Left ventricle myocardium inferior (tissue), 1 donor: ENCODE measurements around the gene CAPS2. TPM values are rescaled to one million over a fixed set of nuclear protein-coding genes. Genes with fewer than 3 reads are reported as not detected.

ENCODE experiments used
- DNase-seq: peaks from one replicate; pipeline ENCODE4 v3.0.0-alpha.2; 2020
- H3K27ac ChIP-seq: fragments of 200-600 bp; replicated peaks from 2 replicates; pipeline ENCODE4 v1.8.0; 2021
- H3K27me3 ChIP-seq: fragments of 200-600 bp; 2 replicates; pipeline ENCODE4 v1.8.0; 2021; ENCODE audit warnings: low read depth
- H3K36me3 ChIP-seq: fragments of 200-600 bp; 2 replicates; pipeline ENCODE4 v1.8.0; 2021
- H3K4me1 ChIP-seq: fragments of 200-600 bp; 2 replicates; pipeline ENCODE4 v1.8.0; 2021
- H3K4me3 ChIP-seq: fragments of 200-600 bp; 2 replicates; pipeline ENCODE4 v1.8.0; 2021; ENCODE audit warnings: mild to moderate bottlenecking, moderate library complexity
- H3K9me3 ChIP-seq: fragments of 200-600 bp; replicated peaks from 2 replicates; pipeline ENCODE4 v1.8.0; 2021
- intact Hi-C: fragments of 100-400 bp; cut with micrococcal nuclease; formaldehyde crosslinking; loops from one replicate; pipeline ENCODE4 v1.11.0; 2022
- total RNA-seq: library from RNA; stranded (reverse); fragmentation: NEBNext Ultra II Directional; extraction: Animal tissue kit (Norgen Biotek cat#: 25700); gene quantifications from one replicate; pipeline ENCODE4 v1.2.1, GENCODE V29; 2021
- TF ChIP-seq, protein P1 (sequence below): fragments of 200-600 bp; IDR thresholded peaks from 2 replicates; pipeline ENCODE4 v1.8.0; 2021; ENCODE audit warnings: antibody characterized with exemption, mild to moderate bottlenecking, borderline replicate concordance
- donor health status: DM: no; HTN: yes; CAD: no; lungs with severe emphysema.

CAPS2 gene
- total RNA-seq, 1 donor from 2014 or later: 13.4 TPM

DNA sequence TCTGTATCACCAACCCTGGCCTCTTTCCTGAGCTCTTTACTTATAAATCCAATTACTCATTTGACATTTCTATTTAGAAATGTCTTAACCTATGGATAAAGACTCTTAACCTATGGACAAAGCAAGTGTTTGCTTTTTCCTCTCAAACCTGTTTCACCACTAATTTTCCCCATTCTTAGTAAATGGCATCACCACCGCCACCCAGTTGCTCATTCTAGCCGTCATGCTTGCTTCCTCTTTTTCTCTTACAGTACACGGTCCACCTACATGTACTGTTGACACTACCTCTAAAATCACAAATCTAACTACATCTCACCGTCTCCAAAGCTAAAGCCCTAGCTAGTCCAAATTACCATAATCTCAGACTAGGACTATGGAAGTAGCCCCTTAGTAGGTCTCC, 60.0 kb downstream of the CAPS2 start:
- intact Hi-C loops: no loop called here
- no peak overlapping the region for H3K27ac ChIP-seq
- TF ChIP-seq, protein P1, sequence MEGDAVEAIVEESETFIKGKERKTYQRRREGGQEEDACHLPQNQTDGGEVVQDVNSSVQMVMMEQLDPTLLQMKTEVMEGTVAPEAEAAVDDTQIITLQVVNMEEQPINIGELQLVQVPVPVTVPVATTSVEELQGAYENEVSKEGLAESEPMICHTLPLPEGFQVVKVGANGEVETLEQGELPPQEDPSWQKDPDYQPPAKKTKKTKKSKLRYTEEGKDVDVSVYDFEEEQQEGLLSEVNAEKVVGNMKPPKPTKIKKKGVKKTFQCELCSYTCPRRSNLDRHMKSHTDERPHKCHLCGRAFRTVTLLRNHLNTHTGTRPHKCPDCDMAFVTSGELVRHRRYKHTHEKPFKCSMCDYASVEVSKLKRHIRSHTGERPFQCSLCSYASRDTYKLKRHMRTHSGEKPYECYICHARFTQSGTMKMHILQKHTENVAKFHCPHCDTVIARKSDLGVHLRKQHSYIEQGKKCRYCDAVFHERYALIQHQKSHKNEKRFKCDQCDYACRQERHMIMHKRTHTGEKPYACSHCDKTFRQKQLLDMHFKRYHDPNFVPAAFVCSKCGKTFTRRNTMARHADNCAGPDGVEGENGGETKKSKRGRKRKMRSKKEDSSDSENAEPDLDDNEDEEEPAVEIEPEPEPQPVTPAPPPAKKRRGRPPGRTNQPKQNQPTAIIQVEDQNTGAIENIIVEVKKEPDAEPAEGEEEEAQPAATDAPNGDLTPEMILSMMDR: no peak
- H3K27me3 ChIP-seq: no peaks in the 10 kb centered on the region
- H3K4me3 ChIP-seq: no peak overlapping the region
- H3K4me1 ChIP-seq: no peaks in the 10 kb centered on the region
- no peak for DNase-seq
- peaks cover 12% of the 10 kb centered on the region for H3K9me3 ChIP-seq
- no peaks in the 10 kb centered on the region for H3K36me3 ChIP-seq

- TF ChIP-seq, protein P1: no peak
- no peak overlapping the region for H3K4me3 ChIP-seq
- peaks cover 20% of the 10 kb centered on the region for H3K9me3 ChIP-seq
- no peaks in the 10 kb centered on the region for H3K27me3 ChIP-seq
- DNase-seq: no peak
- no peak overlapping the region for H3K27ac ChIP-seq
- no peaks in the 10 kb centered on the region for H3K4me1 ChIP-seq
- intact Hi-C loops: no loop called here
- no peaks in the 10 kb centered on the region for H3K36me3 ChIP-seq
Measured at GRCh38 chr12:75269209-75269608, 60.9 kb downstream of the CAPS2 start.

- H3K27ac ChIP-seq: no peak overlapping the region
- DNase-seq: no peak
- H3K27me3 ChIP-seq: no peaks in the 10 kb centered on the region
- intact Hi-C loops: no loop called here
- TF ChIP-seq, protein P1: no peak
- no peaks in the 10 kb centered on the region for H3K4me1 ChIP-seq
- H3K4me3 ChIP-seq: no peak overlapping the region
- peaks cover 18% of the 10 kb centered on the region for H3K9me3 ChIP-seq
- no peaks in the 10 kb centered on the region for H3K36me3 ChIP-seq
Measured at GRCh38 chr12:75260316-75260715, 69.8 kb downstream of the CAPS2 start.

GRCh38 chr12:75259143-75259542, 71.0 kb downstream of the CAPS2 start:
- no peak overlapping the region for H3K27ac ChIP-seq
- H3K36me3 ChIP-seq: no peaks in the 10 kb centered on the region
- H3K27me3 ChIP-seq: no peaks in the 10 kb centered on the region
- no peak for DNase-seq
- H3K4me1 ChIP-seq: no peaks in the 10 kb centered on the region
- TF ChIP-seq, protein P1: no peak
- intact Hi-C loops: no loop called here
- H3K9me3 ChIP-seq: peaks cover 9% of the 10 kb centered on the region
- no peak overlapping the region for H3K4me3 ChIP-seq

- DNase-seq: no peak
- Histone ChIP-seq H3K4me3 (no peak overlapping the region), H3K4me1 (no peaks in the 10 kb centered on the region), H3K27me3 (no peaks in the 10 kb centered on the region), H3K27ac (no peak overlapping the region), H3K9me3 (no peaks in the 10 kb centered on the region), H3K36me3 (no peaks in the 10 kb centered on the region)
- TF ChIP-seq, protein P1: no peak
- intact Hi-C loops: no loop called here
Measured at GRCh38 chr12:75257510-75257909, 72.6 kb downstream of the CAPS2 start.

DNA sequence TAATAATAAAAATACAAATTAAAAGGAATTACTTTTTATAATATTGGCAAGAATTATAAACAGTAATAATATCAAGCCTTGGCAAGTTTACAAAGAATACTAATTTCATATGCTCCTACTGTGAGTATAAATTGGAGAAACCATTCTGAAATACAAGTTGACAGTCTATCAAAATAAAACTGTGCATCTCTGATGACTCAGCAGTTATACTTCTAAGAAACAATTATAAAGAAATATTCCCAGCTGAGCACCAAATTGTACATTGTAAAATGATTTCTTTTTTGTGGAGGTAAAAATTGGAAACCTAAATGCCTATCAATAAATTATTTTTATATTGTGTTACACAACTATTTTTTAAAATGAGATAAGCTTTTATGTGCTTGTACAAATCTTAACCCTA, 85.0 kb downstream of the CAPS2 start:
- H3K4me1 ChIP-seq: no peaks in the 10 kb centered on the region
- TF ChIP-seq, protein P1: no peak
- intact Hi-C loops: no loop called here
- H3K36me3 ChIP-seq: no peaks in the 10 kb centered on the region
- H3K27me3 ChIP-seq: no peaks in the 10 kb centered on the region
- no peak overlapping the region for H3K4me3 ChIP-seq
- no peak overlapping the region for H3K27ac ChIP-seq
- H3K9me3 ChIP-seq: peaks cover 15% of the 10 kb centered on the region
- no peak for DNase-seq
